Hindlimb muscle (tissue), 1 donor: ENCODE measurements around the gene SFMBT1. TPM values are rescaled to one million over a fixed set of nuclear protein-coding genes. Genes with fewer than 3 reads are reported as not detected.

Source experiments
- DNase-seq: peaks from one replicate; pipeline ENCODE4 v3.0.0-alpha.2; 2013
- polyA plus RNA-seq: library from polyadenylated mRNA; unstranded; fragments of 120-200 nt; gene quantifications from one replicate; pipeline ENCODE4 v1.2.1, GENCODE V29; 2013; ENCODE audit not compliant: insufficient read length

SFMBT1 gene
- 7.4 TPM for polyA plus RNA-seq

- peak; percentile 84 for DNase-seq
Observed at GRCh38 chr3:53045518-53046170, at the start of gene SFMBT1. Gene SFMBT1, minus strand, starts transcription at chr3:53046073. Its CDS starts 76,945 bp downstream, at chr3:52969128.

GRCh38 chr3:53092942-53093341, 47.1 kb upstream of the SFMBT1 start:
- no peak for DNase-seq

- DNase-seq, result no peak
Observed at GRCh38 chr3:53092216-53092615, 46.3 kb upstream of the SFMBT1 start.

GRCh38 chr3:53091011-53091410, 45.1 kb upstream of the SFMBT1 start:
- no peak for DNase-seq

- DNase-seq, result no peak
Observed at GRCh38 chr3:53089511-53089910, 43.6 kb upstream of the SFMBT1 start.

GRCh38 chr3:53085476-53085875, 39.6 kb upstream of the SFMBT1 start:
- no peak for DNase-seq

- DNase-seq, result no peak
Observed at GRCh38 chr3:53084310-53085001, 38.6 kb upstream of the SFMBT1 start.

GRCh38 chr3:53083949-53084309, 38.1 kb upstream of the SFMBT1 start:
- DNase-seq, result no peak

- no peak for DNase-seq
Observed at GRCh38 chr3:53083521-53083920, 37.6 kb upstream of the SFMBT1 start.

- no peak for DNase-seq
Observed at GRCh38 chr3:53082736-53083135, 36.9 kb upstream of the SFMBT1 start.

- DNase-seq, result no peak
Observed at GRCh38 chr3:53081318-53081717, 35.4 kb upstream of the SFMBT1 start.

GRCh38 chr3:53080612-53081205, 34.8 kb upstream of the SFMBT1 start:
- no peak for DNase-seq

GRCh38 chr3:53079791-53080555, 34.1 kb upstream of the SFMBT1 start:
- DNase-seq, result no peak

GRCh38 chr3:53079147-53079546, 33.3 kb upstream of the SFMBT1 start:
- DNase-seq, result no peak

- DNase-seq, result no peak
Observed at GRCh38 chr3:53078656-53079055, 32.8 kb upstream of the SFMBT1 start.

- no peak for DNase-seq
Observed at GRCh38 chr3:53077476-53078220, 31.8 kb upstream of the SFMBT1 start.

- no peak for DNase-seq
Observed at GRCh38 chr3:53075743-53076140, 29.9 kb upstream of the SFMBT1 start.

GRCh38 chr3:53074761-53075742, 29.2 kb upstream of the SFMBT1 start:
- DNase-seq, result no peak

GRCh38 chr3:53074366-53074696, 28.5 kb upstream of the SFMBT1 start:
- DNase-seq, result no peak

GRCh38 chr3:53073553-53074365, 27.9 kb upstream of the SFMBT1 start:
- DNase-seq, result no peak
